ENCODE measurements around the gene UQCRHL. TPM values are rescaled to one million over a fixed set of nuclear protein-coding genes. Genes with fewer than 3 reads are reported as not detected.
"Not testable (repeated sequence)": the region's sequence is repeated elsewhere in the genome, so short reads cannot be mapped to it uniquely, and the experiment has no call there.

The UQCRHL gene
- 1 to 10 TPM in 2 of 4 donors, under 1 TPM in 1, not detected in 1; 0.59 to 1.9 (median 1.0) TPM for total RNA-seq

GRCh38 chr1:15807549-15807948 is at the start of gene UQCRHL:
Gene UQCRHL (minus strand): TSS chr1:15807649. CDS start chr1:15807649, 0 bp downstream.
- H3K4me3 ChIP-seq; H3K4me1 ChIP-seq; intact Hi-C loops (cut with DNase I; ENCODE audit: low total_unique reads); DNase-seq; H3K36me3 ChIP-seq; H3K9me3 ChIP-seq; H3K27me3 ChIP-seq; H3K27ac ChIP-seq: not testable (repeated sequence)

DNA sequence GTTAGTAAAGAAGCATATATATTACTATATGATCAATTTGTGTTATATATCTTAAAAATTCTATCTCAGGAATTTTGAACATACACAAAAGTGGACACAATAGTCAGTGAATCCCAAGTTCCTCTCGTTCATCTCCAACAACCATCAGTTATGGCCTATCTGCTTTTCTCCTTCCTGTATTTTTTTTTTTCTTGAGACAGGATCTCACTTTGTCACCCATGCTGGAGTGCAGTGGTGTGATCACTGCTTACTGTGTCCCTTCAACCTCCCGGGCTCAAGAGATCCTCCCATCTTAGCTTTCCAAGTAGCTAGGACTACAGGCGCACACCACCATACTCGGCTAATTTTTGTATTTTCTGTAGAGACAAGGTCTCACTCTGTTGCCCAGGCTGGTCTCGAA is 49.4 kb upstream of the UQCRHL start:
- no peaks in the 10 kb centered on the region for H3K27me3 ChIP-seq
- no peak for DNase-seq
- H3K4me3 ChIP-seq, result no peak overlapping the region
- intact Hi-C loops (cut with DNase I; ENCODE audit: low total_unique reads), result no loop called here
- H3K27ac ChIP-seq, result no peak overlapping the region
- H3K9me3 ChIP-seq, result no peaks in the 10 kb centered on the region
- TF ChIP-seq, protein P1, sequence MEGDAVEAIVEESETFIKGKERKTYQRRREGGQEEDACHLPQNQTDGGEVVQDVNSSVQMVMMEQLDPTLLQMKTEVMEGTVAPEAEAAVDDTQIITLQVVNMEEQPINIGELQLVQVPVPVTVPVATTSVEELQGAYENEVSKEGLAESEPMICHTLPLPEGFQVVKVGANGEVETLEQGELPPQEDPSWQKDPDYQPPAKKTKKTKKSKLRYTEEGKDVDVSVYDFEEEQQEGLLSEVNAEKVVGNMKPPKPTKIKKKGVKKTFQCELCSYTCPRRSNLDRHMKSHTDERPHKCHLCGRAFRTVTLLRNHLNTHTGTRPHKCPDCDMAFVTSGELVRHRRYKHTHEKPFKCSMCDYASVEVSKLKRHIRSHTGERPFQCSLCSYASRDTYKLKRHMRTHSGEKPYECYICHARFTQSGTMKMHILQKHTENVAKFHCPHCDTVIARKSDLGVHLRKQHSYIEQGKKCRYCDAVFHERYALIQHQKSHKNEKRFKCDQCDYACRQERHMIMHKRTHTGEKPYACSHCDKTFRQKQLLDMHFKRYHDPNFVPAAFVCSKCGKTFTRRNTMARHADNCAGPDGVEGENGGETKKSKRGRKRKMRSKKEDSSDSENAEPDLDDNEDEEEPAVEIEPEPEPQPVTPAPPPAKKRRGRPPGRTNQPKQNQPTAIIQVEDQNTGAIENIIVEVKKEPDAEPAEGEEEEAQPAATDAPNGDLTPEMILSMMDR (IDR thresholded peaks at IDR 0.05), result no peak
- TF ChIP-seq POLR2A (IDR thresholded peaks at IDR 0.05), result no peak
- H3K36me3 ChIP-seq, result no peaks in the 10 kb centered on the region
- H3K4me1 ChIP-seq, result peaks cover 5 to 10% of the 10 kb centered on the region in 2 donors

- Histone ChIP-seq H3K4me3 (no peak overlapping the region), H3K9me3 (no peaks in the 10 kb centered on the region), H3K27me3 (no peaks in the 10 kb centered on the region), H3K27ac (peak overlapping the region in 1 of 2 donors; percentile 99), H3K36me3 (no peaks in the 10 kb centered on the region), H3K4me1 (peaks cover 9 to 11% of the 10 kb centered on the region in 2 donors)
- intact Hi-C loops (cut with DNase I; ENCODE audit: low total_unique reads), result no loop called here
- no peak for TF ChIP-seq POLR2A (IDR thresholded peaks at IDR 0.05)
- TF ChIP-seq, protein P1 (IDR thresholded peaks at IDR 0.05), result no peak
- DNase-seq, result no peak
Measured at GRCh38 chr1:15852828-15853302, 45.4 kb upstream of the UQCRHL start.

DNA sequence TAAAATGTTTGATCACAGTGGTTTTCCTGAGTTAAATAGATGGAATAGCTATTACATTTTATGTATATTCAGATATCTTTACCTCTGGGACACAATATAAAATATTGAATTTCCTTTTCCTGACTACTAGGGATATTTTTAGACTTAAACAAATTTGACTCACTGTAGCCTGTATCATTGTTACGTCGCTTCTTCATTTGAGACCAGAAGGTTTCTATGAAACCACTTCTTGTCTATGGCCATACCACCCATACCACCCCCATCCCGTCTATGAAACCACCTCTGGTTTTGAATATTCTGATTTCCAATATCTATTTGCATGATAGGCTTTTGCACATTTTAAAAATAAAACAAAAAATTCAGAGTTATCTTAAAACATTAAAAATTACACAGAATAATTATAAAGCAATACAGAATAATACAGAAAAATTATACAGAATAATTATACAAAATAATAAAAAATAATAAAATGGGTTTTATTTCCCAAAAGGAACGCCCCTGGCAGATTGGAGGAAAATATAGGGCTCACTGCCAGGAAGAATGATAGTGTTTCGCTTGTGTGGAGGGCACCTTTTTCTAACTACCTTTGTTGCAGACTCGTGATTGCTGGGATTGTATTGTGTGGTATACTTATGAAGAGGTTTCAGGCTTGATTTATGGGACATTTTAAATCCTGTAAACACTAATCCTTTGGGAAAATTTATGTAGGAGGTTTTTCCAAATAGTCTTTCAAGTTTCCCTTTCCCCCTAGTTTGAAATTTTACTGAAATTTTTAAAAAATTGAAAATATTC is 44.8 kb upstream of the UQCRHL start:
- intact Hi-C loops (cut with DNase I; ENCODE audit: low total_unique reads), result no loop called here
- no peak for TF ChIP-seq POLR2A (IDR thresholded peaks at IDR 0.05)
- TF ChIP-seq, protein P1 (IDR thresholded peaks at IDR 0.05), result no peak
- no peaks in the 10 kb centered on the region for H3K36me3 ChIP-seq

GRCh38 chr1:15851210-15852035 is 44.0 kb upstream of the UQCRHL start:
- no peak for DNase-seq
- intact Hi-C loops (cut with DNase I; ENCODE audit: low total_unique reads), result no loop called here
- no peak overlapping the region for H3K4me3 ChIP-seq
- peak overlapping the region; percentile 91 to 99 for H3K27ac ChIP-seq
- H3K36me3 ChIP-seq, result no peaks in the 10 kb centered on the region
- TF ChIP-seq POLR2A (IDR thresholded peaks at IDR 0.05), result no peak
- TF ChIP-seq, protein P1 (IDR thresholded peaks at IDR 0.05), result no peak
- H3K9me3 ChIP-seq, result no peaks in the 10 kb centered on the region
- peaks cover 9 to 11% of the 10 kb centered on the region in 2 donors for H3K4me1 ChIP-seq
- no peaks in the 10 kb centered on the region for H3K27me3 ChIP-seq

More for the DNA sequence above, 44.8 kb upstream of the UQCRHL start:
- no peaks in the 10 kb centered on the region for H3K27me3 ChIP-seq
- H3K27ac ChIP-seq, result peak overlapping the region; percentile 9 to 99
- no peak overlapping the region for H3K4me3 ChIP-seq
- H3K4me1 ChIP-seq, result peaks cover 9 to 11% of the 10 kb centered on the region in 2 donors
- DNase-seq, result no peak
- no peaks in the 10 kb centered on the region for H3K9me3 ChIP-seq

Data from uterus (tissue), 4 donors.